Femur (tissue), 1 donor: ENCODE data around the gene ZNF507.

Experiments used
- DNase-seq: peaks from one replicate; pipeline ENCODE4 v3.0.0-alpha.2; 2017

ZNF507 gene

DNA sequence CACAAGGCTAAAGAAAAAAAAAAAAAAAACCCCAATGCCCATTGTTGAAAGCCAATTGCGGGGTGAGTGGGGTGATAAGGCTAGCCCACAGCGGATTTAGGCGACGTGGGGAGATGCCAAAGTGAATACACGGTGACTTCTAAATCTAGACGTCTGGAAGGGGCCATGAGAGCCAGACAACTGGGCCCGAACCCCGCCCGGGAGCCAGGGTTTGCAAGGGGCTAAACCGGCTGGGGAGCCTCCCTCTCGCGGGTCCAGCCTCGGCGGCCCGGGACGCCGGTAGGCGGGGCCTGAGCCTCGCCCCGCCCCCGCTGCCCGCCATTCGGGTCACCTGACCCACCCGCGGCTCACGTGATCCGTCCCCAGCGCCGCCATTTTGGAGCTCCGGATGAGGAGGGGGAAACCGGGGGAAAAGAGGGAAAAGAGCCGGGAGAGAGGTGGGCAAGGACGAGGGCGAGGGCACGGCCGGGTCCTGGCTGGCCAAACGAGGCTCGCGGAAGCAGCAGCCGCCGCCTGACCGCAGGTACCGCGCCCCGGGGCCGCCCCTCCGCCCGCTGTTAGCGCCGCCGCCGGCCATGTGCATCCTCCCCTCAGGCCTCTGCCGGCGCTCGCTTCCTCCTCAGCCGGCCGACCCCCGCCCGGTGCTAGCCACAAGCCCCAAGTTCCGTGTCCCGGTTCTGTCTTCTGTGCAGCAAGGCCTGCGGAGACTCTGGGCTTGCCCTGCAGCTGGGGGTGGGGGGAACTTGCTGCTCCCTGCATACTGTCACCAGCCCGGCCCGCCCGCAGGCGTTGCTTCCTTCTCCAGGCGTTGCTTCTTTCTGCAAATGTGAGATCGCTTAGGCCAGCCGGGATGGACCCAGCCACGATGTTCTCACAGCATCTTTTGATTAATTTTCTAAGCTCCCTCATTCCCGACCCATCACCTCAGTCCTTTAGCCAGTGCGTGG lies at the start of gene ZNF507:
Gene ZNF507 (plus strand): TSS at position 350 of the 947 bp plus-strand sequence. CDS start 7,221 bp downstream, outside the sequence.
- peak; percentile 89 for DNase-seq

DNA sequence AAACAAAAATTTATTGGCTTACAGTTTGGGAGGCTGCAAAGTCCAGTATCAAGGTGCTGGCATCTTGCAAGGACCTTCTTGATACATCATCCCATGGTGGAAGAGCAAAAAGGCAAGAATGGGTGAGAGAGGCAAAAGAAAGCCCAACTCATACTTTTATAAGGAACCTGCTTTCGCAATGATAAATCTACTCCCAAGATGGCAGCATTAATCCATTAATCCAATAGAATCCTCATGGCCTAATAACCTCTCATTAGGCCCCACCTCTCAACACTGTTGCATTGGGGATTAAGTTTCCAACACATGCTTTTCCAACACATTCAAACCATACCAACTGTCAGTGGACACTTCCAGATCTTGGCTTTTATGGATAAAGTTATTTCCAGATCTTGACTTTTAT lies 48.7 kb upstream of the ZNF507 start:
- no peak for DNase-seq

DNA sequence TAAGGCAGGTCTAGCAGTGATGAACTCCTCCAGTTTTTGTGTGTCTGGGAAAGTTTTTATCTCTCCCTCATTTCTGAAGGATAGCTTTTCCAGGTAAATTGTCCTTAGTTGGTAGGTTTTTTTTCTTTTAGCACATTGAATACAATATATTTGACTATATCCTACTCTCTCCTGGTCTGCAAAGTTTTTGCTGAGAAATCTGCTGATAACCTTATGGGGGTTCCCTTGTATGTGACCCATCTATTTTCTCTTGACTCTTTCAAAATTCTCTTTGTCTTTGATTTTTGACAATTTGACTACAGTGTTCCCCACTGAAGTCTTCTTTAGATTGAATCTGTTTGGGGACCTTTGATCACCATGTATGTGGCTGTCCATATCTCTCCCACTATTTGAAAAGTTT lies 42.6 kb upstream of the ZNF507 start:
- DNase-seq = no peak

DNA sequence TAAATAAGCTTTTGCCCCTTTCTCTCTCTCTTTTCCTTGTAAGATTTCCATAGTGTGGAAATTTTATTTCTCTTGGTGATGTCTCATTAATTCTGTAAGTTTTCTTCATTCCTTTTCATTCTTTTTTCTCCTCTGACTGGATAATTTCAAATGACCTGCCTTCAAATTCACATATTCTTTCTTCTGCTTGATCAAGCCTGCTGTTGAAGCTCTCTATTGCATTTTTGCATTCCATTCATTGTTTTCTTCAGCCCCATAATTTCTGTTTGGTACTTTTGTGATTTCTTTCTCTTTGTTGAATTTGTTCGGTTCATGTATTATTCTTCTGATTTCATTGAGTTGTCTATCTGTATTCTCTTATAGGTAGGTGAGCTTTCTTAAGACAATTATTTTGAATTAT lies 42.2 kb upstream of the ZNF507 start:
- no peak for DNase-seq

DNA sequence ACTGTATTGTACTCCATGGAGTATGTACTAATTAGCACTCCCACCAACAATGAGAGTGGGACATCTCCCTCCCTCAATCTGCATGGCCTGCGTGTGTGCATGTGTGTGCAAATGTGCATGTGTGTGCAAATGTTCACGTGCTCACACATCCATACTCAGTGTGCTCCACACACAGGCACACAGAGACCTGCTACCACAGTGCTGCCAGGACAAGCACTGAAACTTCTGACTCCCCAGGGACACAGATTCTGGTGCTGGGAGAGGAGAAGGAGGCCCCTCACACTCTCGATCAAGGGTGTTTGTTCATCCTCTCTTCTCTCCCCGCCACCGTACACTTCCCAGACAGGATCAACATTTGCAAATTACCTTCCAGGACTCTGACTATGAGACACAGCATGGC lies 37.8 kb upstream of the ZNF507 start:
- DNase-seq = no peak

DNA sequence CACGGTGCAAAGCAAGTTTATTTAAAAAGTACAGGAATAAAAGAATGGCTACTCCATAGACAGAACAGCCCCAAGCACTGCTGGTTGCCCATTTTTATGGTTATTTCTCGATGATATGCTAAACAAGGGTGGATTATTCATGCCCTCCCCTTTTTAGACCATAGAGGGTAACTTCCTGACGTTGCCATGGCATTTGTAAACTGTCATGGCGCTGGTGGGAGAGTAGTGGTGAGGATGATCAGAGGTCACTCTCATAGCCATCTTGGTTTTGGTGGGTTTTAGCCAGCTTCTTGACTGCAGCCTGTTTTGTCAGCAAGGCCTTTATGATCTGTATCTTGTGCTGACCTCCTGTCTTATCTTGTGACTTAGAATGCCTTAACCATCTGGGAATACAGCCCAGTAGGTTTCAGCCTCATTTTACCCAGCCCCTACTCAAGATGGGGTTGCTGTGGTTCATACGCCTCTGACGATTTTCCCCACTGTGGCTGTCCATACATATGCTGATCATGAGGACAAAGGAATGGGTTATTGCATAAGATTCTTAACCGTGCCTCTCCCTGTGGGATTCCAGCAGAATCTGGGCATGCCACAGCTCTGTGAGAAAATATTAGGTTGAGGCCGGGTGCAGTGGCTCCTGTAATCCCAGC lies 36.9 kb upstream of the ZNF507 start:
- DNase-seq = no peak

DNA sequence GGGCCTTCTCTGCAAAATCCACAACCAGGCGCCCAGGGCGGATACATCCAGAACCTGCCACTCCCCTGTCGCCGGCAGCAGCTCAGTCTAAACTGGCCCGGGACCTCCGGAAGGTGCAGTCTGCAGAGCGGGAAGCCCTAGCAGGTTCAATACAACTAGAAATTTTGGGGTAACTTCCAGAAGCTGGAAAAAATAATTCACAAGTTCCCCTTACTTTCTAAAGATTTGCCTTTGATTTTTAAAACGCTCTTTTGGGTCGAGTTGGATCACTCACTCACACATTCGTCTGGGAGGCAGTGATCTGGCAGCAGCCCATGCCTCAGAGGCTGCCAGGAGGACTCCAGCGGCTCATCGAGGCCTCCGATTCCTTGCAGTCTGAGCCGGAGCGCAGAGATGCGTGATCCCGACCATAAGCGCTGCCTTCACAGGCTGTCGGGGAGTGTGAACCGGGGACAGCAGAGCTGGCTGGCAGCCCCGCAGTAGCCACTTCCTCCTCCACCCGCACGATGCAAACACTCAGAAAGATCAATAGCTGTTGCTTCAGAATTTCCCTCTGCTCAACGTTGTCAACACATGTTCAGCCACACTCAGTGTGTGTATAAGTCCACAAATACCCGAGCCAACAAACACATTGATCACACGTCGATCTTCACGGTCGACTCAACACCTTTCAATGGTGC lies 35.6 kb upstream of the ZNF507 start:
- no peak for DNase-seq

DNA sequence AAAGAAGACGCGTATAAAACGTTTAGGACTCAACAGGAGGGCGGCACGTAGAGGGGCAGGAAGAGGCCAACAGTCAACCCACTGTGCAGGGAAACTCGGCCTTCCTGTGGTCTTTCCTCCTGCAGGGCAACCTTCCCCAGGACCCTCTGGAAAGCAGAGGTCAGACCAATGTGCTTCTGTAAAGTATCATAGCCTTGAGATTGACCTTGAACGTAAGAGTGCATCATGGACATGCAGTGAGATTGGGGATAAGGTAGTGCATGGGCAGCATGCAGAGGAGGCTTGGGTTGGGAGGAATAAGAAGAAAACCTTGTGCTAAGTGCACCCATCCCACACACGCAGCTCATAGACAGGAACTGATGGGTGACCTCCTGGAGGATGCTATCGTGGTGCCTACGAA lies 34.0 kb upstream of the ZNF507 start:
- DNase-seq = no peak

DNA sequence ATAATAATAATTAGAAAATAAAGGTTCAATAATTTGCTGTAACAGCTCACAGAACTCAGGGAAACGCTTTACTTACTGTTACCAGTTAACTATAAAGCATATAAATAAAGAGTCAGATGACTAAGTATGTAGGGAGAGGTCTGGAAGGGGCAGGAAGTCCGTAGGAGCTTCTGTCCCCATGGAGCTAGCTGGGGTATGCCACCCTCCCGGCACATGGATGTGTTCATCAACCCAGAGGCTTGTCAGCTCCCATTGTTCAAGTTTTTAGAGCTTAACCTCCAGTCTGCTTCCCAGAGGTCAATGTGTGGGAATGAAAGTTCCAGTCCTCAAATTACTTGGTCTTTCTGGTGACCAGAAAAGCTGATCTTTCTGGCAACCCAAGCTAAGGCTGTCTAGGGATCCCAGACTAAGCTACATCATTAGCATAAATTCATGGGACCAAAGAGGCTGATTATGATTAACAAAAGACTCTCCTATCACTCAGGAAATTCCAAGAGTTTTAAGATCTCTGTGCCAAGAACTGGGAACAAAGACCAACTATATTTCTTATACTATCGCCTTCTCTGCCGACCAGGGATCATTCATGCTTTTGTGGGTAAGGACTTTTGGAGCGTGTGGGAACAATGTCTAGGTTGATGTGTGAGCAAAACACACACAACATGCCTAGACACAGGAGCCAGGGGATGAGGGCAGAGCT lies 31.7 kb upstream of the ZNF507 start:
- no peak for DNase-seq

DNA sequence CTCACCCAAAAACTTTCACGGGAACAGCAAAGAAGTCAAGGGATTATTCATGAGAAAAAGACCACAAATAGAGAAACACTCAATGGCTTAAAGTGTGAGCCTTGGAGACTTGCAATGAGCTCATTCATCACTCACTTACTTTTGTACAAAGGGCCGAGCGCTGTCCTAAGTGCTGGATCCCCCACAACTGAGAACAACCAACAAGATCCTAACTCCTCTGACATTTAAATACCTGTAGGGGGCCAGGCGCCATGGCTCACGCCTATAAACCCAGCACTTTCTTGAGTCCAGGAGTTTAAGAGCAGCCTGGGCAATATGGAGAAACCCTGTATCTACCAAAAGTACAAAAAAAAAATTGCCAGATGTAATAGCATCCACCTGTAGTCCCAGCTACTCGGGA lies 29.4 kb upstream of the ZNF507 start:
- no peak for DNase-seq

DNA sequence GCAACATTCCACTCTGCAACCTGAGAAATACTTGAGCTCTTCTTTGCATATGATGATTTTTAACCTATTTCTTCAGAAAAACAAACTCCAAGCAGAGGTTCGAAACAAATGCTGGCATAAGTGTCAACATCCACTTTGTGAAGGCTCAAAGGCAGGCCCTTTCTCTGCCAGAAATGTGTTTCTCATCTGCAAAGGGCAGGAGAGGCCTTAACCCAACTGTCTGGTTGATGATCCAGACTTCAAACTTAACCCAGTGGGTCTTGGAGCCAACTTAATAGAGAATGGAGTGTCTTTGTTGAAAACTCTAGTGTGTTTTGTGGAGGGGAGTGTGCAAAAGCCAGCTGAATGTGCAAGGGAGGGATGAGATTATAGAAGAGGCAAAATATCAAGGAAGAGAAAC lies 28.3 kb upstream of the ZNF507 start:
- DNase-seq = no peak

DNA sequence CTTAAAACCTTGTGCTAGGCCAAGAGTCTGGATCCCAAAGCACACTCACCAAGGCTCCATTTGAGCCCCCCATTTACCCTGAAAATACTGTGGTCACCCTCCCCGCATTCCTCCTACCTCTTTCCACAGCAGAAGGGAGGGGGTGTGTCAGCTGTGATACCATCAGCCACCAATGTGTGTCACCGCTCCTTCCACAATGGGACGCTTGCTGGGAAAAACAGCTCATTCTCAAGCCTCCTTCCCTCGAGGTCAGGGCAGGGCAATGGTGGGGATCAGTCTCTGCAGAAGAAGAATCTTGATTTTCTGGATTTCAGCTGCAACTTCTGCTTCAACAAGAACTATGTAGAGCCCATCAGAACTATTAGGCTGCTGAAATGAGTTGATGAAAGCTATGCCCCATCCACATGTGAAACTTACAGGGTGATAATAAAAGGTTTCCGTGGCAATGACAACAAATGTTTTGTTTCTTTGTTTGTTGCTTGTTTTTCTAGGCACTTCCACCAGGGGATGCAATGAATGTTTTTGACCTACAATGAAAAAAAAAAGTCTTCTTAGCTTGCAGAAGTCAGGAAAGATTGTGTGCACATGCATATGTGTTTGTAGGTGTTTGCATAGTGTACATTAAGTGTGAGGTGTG lies 26.4 kb upstream of the ZNF507 start:
- no peak for DNase-seq

DNA sequence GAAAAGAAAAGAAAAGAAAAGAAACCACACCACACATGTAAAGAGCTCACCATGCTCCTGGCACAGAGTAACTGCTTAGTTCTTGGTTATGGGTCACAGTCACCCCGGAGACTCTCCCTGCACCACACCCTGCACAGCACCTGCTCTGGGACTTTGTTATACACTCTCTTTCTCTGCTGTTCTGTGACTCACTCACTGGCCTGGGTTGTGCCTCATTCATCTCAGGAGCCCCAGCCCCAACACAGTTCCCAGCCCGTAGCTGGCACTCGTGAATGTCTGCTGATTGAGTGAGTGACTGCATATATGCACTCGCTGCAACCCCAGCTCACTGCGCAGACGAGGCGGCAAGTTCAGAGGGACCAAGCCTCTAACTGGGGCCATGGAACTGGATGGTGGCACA lies 22.9 kb upstream of the ZNF507 start:
- no peak for DNase-seq

DNA sequence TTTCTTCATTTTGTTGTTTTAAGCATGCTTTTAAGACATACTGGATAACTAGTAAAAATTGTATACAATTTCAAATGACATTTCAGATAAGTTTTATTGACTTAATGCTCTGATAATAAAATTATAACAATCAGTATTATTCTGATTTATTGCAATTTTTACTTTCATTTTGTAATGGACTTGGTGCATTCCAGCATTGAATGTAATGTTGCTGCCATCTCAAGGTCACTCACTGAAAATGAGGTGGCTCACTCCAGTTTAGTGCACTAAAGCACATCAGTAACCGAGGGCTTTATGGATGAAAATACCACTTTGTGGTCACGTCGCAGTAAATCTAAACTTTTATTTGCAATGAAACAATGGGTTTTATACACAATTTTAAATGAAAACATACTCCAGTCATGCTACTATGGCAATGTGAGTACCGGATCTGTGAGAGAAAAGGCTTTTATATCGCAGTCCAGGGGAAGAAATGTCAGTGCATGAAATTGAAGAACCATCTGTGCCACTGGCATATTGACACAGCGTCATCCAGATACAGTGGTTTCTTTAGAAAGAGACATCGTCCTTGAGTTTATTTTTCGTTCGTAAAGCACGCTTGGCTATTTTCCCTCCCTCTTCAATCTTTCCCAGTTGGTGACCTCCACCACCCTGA lies 20.7 kb upstream of the ZNF507 start:
- no peak for DNase-seq

DNA sequence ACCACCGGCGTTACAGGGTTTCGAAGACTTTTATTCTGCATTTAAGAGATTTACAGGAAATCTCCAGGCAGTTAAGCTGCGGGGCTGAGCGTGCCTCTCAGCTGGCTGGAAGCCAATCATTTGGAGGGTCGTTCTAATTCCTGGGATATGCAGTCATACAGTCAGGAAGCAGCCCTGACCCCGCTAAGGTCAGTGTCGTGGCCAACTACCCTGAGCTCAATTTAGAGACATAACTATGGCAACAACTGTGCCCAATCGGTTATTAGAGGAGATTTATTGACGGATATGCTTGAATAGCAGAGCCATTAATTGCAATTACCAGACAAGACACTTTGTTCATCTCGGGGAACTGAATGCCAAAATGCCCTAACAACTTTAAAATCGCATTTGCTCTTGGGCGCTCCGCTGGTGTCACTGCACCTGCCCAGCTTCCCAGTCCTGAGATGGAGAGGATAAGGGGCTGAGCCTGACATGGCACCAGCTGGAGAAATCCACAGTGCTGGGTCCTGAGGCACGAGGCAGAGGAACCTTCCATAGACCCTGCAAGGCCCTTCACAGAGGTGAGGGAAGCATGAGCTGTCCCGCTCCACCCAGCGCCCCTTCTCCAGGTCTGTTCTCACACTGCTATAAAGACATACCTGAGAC lies 15.1 kb upstream of the ZNF507 start:
- DNase-seq = no peak

DNA sequence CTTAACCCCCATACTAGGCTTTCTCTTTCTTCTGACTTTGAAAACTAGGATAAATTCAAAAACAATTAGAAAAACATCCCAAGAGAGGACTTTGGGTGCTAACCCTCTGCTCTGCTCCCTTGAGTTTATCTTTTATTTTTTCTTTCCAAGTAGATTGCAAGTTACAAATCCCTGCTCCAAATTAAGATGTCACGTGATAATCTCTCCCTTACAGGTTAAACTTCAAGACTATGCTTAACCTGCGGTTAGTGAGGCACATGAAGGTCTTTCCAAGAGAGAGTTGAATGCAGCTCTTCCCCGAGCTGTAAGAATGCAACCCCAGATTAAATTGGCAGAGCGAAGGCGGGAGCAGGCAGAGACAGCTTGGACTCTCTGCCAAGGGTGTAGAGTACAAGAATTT lies 12.2 kb upstream of the ZNF507 start:
- no peak for DNase-seq

DNA sequence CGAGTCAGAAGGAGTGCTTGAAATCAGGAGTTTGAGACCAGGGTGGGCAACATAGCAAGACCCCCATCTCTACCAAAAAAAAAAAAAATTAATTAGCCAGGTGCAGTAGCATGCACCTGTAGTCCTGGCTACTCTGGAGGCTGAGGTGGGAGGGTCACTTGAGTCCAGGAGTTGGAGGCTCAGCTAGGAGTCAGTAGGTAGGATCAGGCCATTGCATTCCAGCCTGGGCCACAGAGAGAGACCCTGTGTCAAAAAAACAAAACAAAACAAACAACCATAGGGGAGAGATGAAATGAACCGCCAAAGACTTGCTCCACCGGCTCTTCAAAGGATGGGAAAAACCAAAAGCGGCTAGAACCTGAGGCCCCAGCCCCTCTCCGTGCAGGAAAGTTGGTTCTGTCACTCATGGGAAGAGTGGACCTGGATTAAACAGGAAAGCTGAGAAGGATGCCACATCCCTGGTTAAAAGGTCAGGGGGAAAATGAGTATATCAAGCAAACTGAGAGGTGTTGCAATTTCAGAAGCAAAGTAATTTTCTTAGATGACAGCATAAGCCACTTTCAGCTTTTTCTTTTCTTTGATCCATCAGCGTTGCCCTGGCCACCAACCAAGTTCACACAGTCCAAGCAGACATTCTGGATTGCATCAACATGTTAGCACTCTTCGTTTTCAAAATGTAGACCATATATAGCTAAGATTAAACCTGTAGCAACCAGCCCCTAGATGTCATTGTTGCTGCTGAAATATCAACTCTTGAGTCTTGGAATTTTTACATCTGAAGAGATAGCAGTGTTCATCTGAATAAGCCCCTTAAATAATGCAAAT lies 8.9 kb upstream of the ZNF507 start:
- no peak for DNase-seq

DNA sequence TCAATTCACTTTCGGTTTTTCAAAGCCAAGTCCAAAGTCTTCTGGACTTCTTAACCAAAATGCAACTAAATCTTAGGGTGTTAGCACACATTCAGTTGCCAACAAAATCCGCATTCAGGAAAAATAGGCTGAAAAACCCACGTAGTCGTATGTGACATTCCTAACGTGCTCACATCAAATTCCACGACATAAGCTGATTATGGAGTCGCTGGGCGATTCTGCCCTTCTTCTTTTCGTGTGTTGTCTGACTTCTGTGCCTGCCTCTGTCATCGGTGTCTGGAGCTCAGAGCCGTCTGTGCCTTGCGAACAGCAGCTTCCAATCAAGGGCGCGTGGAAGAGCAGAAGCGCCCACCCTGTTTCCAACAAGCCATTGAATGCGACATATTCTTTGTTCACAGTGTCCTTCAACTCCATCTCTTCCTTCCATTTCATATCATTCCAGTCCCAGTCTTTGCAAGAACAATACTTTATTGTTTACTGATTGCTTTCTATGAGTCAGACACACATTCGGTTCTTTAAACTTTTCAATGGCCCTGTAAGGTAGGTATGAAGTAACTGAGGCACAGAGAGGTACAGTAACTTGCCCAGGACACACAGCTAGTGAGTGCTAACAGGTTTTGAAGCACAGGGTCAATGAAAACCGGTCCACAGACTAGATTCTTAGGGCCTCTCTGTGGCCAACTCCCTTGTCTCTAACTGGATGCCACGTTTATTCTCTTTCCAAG lies 8.2 kb upstream of the ZNF507 start:
- no peak for DNase-seq

DNA sequence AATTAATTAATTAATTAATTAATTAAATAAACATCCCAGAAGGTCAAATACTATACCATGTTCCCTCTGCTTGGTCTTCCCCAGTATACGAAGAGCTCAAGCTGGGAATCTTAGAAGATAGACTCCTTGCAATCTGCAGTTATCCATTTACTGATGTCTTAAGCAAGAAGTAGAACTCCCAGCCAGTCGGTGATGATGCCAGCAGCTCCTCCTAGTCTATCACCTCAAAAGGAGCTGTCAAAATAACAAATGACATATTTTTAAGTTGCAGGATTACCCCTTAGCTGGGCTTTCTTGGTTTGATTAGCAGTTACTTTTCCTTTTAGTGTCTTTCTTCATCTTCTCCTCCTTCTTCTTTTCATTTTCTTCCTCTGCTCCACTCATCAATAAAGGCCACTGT lies 6.0 kb upstream of the ZNF507 start:
- no peak for DNase-seq
